ENCODE measurements around the gene RARG.
A peak's percentile ranks its signal among the peaks of the same experiment; 100 is the strongest.

The RARG gene

GRCh38 chr12:53217931-53218307 is 14.1 kb downstream of the RARG start (continued):
- no peak for TF ChIP-seq ZNF211 (tag by site-specific recombination; IDR thresholded peaks at IDR 0.05; ENCODE audit: low read depth)
- TF ChIP-seq, protein P1, sequence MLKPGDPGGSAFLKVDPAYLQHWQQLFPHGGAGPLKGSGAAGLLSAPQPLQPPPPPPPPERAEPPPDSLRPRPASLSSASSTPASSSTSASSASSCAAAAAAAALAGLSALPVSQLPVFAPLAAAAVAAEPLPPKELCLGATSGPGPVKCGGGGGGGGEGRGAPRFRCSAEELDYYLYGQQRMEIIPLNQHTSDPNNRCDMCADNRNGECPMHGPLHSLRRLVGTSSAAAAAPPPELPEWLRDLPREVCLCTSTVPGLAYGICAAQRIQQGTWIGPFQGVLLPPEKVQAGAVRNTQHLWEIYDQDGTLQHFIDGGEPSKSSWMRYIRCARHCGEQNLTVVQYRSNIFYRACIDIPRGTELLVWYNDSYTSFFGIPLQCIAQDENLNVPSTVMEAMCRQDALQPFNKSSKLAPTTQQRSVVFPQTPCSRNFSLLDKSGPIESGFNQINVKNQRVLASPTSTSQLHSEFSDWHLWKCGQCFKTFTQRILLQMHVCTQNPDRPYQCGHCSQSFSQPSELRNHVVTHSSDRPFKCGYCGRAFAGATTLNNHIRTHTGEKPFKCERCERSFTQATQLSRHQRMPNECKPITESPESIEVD (tag by site-specific recombination; IDR thresholded peaks at IDR 0.05), result no peak
- no peak for TF ChIP-seq ZNF350 (tag by site-specific recombination; IDR thresholded peaks at IDR 0.05)
- TF ChIP-seq ZNF670 (tag by site-specific recombination; IDR thresholded peaks at IDR 0.05; ENCODE audit: low read depth), result no peak
- TF ChIP-seq ZNF19 (tag by site-specific recombination; IDR thresholded peaks at IDR 0.05; ENCODE audit: low read depth), result no peak
- TF ChIP-seq ZNF148 (tag by site-specific recombination; IDR thresholded peaks at IDR 0.05; ENCODE audit: borderline replicate concordance), result no peak
- TF ChIP-seq ZIC2 (tag by site-specific recombination; IDR thresholded peaks at IDR 0.05), result no peak
- TF ChIP-seq, protein P2, sequence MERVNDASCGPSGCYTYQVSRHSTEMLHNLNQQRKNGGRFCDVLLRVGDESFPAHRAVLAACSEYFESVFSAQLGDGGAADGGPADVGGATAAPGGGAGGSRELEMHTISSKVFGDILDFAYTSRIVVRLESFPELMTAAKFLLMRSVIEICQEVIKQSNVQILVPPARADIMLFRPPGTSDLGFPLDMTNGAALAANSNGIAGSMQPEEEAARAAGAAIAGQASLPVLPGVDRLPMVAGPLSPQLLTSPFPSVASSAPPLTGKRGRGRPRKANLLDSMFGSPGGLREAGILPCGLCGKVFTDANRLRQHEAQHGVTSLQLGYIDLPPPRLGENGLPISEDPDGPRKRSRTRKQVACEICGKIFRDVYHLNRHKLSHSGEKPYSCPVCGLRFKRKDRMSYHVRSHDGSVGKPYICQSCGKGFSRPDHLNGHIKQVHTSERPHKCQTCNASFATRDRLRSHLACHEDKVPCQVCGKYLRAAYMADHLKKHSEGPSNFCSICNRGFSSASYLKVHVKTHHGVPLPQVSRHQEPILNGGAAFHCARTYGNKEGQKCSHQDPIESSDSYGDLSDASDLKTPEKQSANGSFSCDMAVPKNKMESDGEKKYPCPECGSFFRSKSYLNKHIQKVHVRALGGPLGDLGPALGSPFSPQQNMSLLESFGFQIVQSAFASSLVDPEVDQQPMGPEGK (tag by site-specific recombination; IDR thresholded peaks at IDR 0.05), result peak; percentile 20; the same call in 1 of the 2 replicates
- peak; percentile 61 for TF ChIP-seq ZNF600 (tag by site-specific recombination; IDR thresholded peaks at IDR 0.05)

DNA sequence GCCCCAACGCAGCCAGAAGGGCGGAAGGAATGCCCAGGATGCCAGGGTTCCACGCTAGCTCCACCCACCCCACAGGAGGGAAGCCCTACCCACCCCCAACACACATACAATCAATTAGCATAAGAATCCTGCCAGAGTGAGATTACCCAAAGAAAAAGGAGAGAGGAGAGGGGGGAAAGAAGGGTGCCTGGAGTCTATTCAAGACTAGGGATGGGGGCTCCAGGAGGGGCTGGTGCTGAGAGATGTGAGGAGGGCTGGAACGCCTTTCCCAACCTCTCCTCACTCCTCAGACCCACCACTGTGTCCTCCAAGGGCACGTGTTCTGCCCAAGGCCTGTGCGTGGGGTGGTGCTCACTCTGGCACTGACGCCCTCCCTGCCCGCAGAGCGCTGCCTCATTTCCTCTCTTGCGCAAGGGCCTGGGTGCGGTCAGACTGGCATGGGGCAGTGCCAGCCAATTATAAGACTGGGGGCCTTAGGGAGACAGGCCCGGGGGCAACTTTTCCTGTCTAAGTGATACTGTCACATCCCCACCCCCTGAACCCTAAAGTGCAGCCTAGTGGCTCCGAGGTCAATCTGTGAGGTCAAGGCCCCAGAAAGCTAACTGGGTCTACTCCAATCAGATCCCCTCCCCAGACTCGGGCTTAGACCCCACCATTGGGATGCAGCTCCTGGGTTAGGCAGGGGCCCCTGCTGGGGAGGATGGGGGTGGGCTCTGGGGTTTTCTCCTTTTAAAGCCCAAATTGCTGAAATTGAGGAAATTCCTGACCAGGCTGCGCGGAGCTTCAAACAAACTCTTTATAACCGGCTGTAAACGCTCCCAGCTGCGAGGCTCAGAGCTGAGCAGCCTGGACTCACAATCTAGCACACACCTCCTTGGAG is 14.7 kb downstream of the RARG start:
- no peaks in the 10 kb centered on the region for H3K9me3 ChIP-seq (ENCODE audit: control insufficient read depth, insufficient read depth, low read depth, low read length)
- POLR2A ChIA-PET, result interaction anchor here (0.5 to 1.4 kb wide), 4 partner anchors 13 to 104 kb away, joined by 3 to 4 read pairs (median 4); partner anchors contain the start of genes AAAS, CSAD, ESPL1 and ZNF740
- no peak overlapping the region for H3K4me3 ChIP-seq (ENCODE audit: low read depth, low read length)
- H3K4me1 ChIP-seq (ENCODE audit: control insufficient read depth, insufficient read depth, low read length), result peaks cover 3% of the 10 kb centered on the region
- no peak overlapping the region for H3K27ac ChIP-seq (ENCODE audit: extremely low read depth, low read depth, low read length)
- H3K36me3 ChIP-seq (ENCODE audit: control insufficient read depth in 2 of 2, insufficient read depth in 1 of 2, low read length in 2 of 2), result peaks cover 0 to 24% of the 10 kb centered on the region in 2 experiments; a peak in 1 of 3 replicates
- CTCF ChIA-PET, result interaction anchor here (0.5 to 11.6 kb wide), 7 partner anchors 22 to 153 kb away, joined by 3 to 144 read pairs (median 4); partner anchors contain the start of genes AAAS and ESPL1
- TF ChIP-seq, protein P2 (tag by site-specific recombination; IDR thresholded peaks at IDR 0.05), result peak; percentile 14; the same call in 1 of the 2 replicates
- no peak for TF ChIP-seq ZNF629 (tag by site-specific recombination; IDR thresholded peaks at IDR 0.05)
- TF ChIP-seq IKZF3 (tag by site-specific recombination; IDR thresholded peaks at IDR 0.05), result no peak
- no peak for TF ChIP-seq ZNF19 (tag by site-specific recombination; IDR thresholded peaks at IDR 0.05; ENCODE audit: low read depth)
- TF ChIP-seq HIC1 (tag by site-specific recombination; IDR thresholded peaks at IDR 0.05), result peak; percentile 76
- TF ChIP-seq ZNF2 (tag by site-specific recombination; IDR thresholded peaks at IDR 0.05), result no peak
- TF ChIP-seq, protein P3, sequence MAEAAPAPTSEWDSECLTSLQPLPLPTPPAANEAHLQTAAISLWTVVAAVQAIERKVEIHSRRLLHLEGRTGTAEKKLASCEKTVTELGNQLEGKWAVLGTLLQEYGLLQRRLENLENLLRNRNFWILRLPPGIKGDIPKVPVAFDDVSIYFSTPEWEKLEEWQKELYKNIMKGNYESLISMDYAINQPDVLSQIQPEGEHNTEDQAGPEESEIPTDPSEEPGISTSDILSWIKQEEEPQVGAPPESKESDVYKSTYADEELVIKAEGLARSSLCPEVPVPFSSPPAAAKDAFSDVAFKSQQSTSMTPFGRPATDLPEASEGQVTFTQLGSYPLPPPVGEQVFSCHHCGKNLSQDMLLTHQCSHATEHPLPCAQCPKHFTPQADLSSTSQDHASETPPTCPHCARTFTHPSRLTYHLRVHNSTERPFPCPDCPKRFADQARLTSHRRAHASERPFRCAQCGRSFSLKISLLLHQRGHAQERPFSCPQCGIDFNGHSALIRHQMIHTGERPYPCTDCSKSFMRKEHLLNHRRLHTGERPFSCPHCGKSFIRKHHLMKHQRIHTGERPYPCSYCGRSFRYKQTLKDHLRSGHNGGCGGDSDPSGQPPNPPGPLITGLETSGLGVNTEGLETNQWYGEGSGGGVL (tag by site-specific recombination; IDR thresholded peaks at IDR 0.05), result 0 out of 2 replicates have a peak, but pooled peaks have one; percentile 19
- no peak for TF ChIP-seq SALL2 (tag by site-specific recombination; IDR thresholded peaks at IDR 0.05; ENCODE audit: borderline replicate concordance)
- no peak for TF ChIP-seq INSM2 (tag by site-specific recombination; IDR thresholded peaks at IDR 0.05)
- no peak for TF ChIP-seq ZSCAN18 (tag by site-specific recombination; IDR thresholded peaks at IDR 0.05)

All from HEK293 (cell line).